GM21576 (cell line): ENCODE measurements around the gene STMN1.
"Not testable (repeated sequence)": the region's sequence is repeated elsewhere in the genome, so short reads cannot be mapped to it uniquely, and the experiment has no call there.

Source experiments
- ATAC-seq: cut with Tn5 transposase; IDR thresholded peaks from one replicate; pipeline ENCODE4 v1.9.1; 2021; ENCODE audit warnings: mild to moderate bottlenecking, moderate library complexity; ENCODE audit not compliant: unreplicated experiment

STMN1 gene

DNA sequence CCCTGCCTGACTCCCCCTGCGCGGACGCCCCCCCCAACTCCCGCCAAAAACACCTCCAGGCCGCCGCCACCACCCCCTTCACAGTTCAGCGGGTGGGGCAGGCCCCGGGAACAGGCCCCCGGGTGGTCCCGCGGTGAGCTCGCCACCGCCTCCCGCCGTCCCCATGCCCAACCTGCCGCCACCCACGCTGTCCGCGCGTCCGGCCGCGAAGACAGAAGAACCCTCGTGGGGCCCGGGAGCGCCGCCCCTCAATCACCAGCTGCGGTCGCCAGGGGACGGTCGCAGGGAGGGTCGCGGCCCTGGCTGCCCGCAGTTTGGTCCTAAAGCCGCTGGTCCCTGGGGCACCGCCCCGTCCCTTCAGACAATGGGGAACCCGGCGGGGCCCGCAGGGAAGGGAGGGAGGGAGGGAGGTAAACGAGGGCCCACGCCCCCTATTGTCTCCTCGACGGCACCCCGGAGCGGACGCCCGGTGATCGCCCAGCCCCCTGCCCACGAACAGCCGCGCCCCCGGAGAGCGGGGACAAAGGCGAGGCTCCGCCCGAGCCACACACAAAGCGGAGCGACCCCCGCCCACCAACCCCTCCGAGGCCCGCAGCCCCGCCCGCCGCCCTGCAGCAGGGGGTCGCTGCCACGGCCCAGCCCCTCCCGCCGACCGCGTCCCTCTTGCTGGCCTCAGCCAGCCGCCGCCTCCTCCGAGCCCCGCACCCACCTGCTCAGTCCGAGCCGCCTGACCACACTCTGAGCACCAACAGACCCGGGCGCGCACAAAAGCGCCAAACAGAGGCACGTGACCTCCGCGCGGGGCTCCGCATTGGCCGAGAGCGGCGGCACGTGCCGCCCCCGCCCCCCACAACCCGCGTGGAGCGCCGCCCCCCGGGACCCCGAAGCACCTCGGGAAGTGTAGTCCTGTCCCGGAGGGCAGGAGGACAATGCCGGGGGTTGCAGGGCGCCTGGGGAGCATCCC lies at the start of gene STMN1:
TSS of gene STMN1 (minus strand) at position 740 of the 964 bp plus-strand sequence. CDS start 1,743 bp downstream, outside the sequence.
- ATAC-seq = peak; percentile 52

DNA sequence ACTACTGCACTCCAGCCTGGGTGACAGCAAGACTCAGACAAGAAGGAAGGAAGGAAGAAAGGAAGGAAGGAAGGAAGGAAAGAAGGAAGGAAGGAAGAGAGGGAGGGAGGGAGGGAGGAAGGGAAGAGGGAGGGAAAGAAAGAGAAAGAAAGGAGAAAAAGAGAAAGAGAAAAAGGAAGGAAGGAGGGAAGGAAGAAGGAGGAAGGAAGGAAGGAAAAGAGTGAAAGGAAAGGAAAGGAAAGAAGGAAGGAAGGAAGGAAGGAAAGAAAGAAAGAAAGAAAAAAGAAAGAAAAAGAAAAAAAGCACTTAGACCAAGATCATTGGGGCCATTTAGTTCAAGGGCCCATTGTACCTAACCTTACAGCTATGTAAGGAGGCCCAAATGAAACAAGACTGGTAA lies 49.3 kb upstream of the STMN1 start:
- no peak for ATAC-seq

GRCh38 chr1:25954282-25954938 lies 48.2 kb upstream of the STMN1 start:
- ATAC-seq = no peak

DNA sequence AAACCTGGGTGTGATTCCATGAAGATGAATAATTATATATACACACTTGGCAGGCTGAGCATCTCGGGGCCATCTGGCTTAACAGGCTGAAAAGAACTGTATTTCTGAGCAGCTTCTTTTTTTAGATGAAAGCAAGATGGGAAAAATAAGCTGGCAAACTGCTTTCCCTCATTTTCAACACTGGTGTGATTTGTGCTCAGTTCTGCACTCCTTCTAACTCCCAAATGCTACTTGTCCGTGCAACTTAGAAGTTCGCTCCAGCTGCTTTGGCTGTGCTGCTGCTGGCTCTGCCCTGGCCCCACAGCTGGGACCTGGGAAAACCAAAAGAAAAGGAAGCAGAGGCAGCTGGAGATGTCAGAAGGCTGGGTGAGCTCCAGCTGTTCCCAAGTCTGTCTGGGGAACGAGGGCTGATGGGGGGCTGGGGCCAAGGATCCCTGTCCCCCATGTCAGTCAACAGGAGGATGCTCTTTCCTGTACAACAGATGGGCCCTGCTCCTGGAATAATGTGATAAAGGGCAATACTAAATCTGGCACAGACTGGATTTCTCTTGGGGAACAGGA lies 46.7 kb upstream of the STMN1 start:
- ATAC-seq = no peak

- ATAC-seq = no peak
Measured at GRCh38 chr1:25948641-25949040, 42.4 kb upstream of the STMN1 start.

GRCh38 chr1:25947027-25947426 lies 40.8 kb upstream of the STMN1 start:
- no peak for ATAC-seq

DNA sequence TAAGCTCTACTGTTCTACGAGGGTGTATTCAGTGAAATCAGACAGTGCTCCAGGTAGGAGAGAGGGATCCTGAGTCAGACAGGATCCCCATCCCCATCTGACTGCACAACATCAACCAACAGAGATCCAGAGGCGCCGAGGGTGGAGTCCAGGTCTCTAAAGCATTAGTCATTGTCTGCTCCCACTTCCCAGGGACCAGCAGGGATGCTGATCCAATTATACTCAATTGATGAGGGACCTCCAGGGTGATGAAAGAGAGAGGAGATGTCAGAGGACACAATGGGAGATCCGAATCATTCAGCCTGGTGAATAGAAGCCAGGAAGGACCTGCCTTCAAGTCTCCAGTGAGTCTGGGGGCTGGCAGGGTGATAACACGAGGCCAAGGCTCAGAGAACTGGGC lies 39.5 kb upstream of the STMN1 start:
- ATAC-seq = no peak

- no peak for ATAC-seq
Measured at GRCh38 chr1:25944986-25945385, 38.8 kb upstream of the STMN1 start.

DNA sequence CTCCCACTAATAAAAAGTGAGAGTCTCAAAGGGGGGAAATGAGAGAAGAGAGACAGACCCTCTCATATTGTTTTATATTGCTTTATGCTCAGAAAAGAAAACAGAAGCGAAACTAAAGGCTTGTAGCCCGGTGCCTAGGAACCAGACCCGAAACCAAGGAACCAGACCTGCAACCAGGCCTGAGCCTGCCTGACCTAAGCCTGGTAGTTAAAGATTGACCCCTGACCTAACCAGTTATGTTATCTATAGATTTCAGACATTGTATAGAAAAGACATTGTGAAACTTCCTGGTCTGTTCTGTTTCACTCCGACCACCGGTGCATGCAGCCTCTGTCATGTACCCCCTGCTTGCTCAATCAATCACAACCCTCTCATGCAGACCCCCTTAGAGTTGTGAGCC lies 37.3 kb upstream of the STMN1 start:
- not testable (repeated sequence) for ATAC-seq

DNA sequence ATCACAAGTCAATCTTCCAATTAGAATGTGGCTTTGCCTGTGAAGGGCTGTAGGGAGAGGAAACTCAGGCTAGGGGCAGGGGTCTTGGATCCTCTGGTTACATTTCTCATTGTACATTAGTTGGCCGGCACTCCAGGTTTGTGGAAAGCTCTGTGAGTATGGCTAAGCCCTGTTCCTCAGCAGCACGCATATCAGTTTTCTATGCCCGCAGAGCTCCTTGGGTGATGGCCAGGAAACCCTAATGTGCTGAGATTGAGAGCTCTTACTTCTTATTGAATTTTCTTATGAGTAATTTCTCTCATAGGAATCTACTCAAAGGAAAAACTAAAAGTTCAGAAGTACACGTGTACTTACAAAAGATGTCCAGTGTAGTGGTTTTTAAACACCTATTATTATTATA lies 30.7 kb upstream of the STMN1 start:
- ATAC-seq = no peak

GRCh38 chr1:25933479-25934365 lies 27.5 kb upstream of the STMN1 start:
- ATAC-seq = no peak

- not testable (repeated sequence) for ATAC-seq
Measured at GRCh38 chr1:25932811-25933400, 26.7 kb upstream of the STMN1 start.

- no peak for ATAC-seq
Measured at GRCh38 chr1:25932321-25932720, 26.1 kb upstream of the STMN1 start.

DNA sequence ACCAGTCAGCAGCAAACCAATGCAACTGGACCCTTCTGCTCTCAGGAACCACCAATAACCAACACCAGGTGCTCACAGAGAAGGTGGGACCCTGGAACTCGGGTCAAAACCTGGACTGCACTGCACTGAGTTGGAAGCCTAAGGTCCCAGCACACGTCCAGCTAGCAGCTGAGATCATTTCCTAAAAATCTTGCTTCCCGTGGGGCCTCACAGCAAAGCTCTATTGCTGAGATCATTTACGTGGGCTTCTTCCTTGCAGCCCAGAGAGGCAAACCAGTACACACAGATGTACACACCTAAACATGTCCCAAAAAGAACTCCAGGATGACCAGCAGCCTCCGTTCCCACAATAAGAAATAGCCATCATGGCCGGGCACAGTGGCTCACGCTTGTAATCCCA lies 22.8 kb upstream of the STMN1 start:
- no peak for ATAC-seq

- ATAC-seq = no peak
Measured at GRCh38 chr1:25927521-25928265, 21.5 kb upstream of the STMN1 start.

GRCh38 chr1:25926731-25927496 lies 20.7 kb upstream of the STMN1 start:
- ATAC-seq = no peak

DNA sequence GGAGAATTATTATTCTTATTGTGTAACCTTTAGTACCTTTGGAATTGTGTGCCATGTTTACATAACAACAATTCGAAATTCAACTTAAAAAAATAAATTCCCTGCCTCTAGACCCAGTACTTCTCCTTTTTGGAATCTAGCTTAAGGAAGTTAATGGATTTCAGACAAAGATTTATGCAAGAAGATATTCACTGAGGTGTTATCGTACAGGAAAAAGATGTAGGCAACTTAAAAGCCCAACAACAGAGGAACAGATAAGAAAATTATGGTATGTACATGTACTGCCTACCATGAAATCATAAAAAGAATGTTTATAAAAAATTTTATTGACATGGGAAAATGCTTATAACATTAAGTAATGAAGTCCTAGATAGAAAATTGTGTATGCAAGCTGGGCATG lies 18.2 kb upstream of the STMN1 start:
- no peak for ATAC-seq

- no peak for ATAC-seq
Measured at GRCh38 chr1:25922971-25923552, 16.8 kb upstream of the STMN1 start.
